LNCaP clone FGC (cell line): Measurements from ENCODE around the gene SLC19A1.

Experiments used
- DNase-seq: peaks from one replicate; pipeline ENCODE4 v3.0.0-alpha.2; 2011; ENCODE audit warnings: low read depth
- H3K4me3 ChIP-seq: 2 replicates; pipeline ENCODE4 v1.5.1; 2011; ENCODE audit warnings: mild to moderate bottlenecking, low read depth, low read length, control low read depth
- TF ChIP-seq, protein P1 (sequence below): IDR thresholded peaks from 2 replicates; pipeline ENCODE4 v1.5.1; 2012; ENCODE audit warnings: mild to moderate bottlenecking; ENCODE audit not compliant: control insufficient read depth, insufficient read depth; ENCODE audit errors: extremely low read depth

The SLC19A1 gene

DNA sequence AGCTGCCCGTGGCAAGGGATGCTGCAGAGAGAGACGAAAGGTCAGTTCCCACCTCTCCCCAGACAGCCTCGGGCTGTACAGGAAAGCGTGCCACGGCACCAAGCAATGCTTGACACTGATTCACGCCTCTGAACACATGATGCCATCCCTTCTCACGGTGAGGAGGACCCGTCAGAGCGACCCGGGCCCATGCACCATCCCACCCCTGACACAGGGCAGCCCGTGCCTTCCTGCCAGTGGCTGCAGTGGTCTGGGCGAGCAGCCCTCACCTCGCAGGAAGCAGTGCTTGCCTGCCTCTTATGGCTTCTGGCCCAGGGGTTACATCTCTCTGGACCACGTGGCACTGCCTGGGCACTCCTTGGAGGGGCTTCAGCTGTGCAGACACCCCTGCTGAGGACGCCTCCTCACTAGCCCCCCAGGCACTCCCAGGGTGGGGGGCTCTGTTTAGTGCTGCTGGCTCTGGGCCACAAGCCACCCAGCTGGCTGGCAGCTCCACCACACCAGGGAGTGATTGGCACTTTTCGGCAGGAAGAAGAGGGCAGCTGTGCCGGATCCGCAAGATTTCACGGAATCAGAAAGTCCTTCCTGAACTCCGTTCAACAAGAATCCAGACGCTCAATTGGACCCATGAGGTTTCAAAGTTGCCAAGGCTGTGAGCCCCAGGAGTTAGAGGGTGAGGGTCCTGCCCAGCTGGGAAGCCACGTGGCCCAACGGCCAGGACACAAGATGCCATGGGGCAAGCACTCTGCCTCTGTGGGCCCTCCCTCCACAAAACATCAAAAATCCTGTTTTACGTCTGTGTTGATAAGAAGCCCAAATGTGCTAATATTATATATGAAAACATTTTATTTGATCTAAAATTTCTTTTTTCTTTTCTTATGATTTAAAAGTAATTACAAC lies 34.8 kb upstream of the SLC19A1 start:
- TF ChIP-seq, protein P1, sequence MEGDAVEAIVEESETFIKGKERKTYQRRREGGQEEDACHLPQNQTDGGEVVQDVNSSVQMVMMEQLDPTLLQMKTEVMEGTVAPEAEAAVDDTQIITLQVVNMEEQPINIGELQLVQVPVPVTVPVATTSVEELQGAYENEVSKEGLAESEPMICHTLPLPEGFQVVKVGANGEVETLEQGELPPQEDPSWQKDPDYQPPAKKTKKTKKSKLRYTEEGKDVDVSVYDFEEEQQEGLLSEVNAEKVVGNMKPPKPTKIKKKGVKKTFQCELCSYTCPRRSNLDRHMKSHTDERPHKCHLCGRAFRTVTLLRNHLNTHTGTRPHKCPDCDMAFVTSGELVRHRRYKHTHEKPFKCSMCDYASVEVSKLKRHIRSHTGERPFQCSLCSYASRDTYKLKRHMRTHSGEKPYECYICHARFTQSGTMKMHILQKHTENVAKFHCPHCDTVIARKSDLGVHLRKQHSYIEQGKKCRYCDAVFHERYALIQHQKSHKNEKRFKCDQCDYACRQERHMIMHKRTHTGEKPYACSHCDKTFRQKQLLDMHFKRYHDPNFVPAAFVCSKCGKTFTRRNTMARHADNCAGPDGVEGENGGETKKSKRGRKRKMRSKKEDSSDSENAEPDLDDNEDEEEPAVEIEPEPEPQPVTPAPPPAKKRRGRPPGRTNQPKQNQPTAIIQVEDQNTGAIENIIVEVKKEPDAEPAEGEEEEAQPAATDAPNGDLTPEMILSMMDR, result no peak
- no peak overlapping the region for H3K4me3 ChIP-seq
- DNase-seq, result no peak

DNA sequence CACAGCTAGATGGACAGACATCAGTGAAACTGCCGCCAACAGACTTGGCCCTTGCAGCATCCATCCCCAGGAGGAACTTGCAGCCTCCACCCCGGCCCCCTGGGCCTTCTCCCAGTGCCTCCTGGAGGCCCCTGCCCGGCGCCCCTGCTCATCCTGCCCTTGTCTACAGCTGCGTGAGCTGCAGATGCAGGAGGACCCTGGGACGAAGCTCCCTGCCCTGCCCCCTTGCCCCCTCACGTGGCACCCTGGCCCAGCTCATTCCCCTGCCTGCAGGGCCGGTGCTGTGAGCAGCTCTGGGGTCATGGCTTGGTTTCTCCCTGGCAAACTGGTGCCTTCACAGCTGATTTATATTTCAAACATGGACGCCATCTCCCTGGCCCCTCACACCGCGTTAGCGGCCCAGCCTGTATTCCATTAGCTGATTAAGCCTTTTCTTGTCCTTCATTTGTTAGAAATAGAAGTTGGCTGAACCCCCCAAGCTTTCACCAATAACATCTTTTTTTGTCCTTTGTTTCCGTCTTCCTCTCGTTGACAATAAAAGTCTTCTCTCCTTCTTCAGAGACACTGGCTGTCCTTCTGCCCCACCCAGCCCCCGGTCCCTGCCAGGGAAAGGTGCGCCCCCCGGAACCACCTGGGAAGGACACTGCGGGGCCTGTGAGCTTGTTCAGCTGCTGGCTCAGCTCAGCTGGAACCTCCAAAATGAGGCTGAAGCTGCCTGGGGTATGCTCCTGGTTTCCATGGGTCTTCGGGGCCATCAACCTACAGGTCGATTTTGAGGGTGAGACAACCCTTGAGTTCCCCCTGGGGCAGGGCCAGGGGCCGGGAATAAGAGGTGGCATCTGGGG lies 34.0 kb upstream of the SLC19A1 start:
- no peak overlapping the region for H3K4me3 ChIP-seq
- no peak for DNase-seq
- TF ChIP-seq, protein P1, result no peak

DNA sequence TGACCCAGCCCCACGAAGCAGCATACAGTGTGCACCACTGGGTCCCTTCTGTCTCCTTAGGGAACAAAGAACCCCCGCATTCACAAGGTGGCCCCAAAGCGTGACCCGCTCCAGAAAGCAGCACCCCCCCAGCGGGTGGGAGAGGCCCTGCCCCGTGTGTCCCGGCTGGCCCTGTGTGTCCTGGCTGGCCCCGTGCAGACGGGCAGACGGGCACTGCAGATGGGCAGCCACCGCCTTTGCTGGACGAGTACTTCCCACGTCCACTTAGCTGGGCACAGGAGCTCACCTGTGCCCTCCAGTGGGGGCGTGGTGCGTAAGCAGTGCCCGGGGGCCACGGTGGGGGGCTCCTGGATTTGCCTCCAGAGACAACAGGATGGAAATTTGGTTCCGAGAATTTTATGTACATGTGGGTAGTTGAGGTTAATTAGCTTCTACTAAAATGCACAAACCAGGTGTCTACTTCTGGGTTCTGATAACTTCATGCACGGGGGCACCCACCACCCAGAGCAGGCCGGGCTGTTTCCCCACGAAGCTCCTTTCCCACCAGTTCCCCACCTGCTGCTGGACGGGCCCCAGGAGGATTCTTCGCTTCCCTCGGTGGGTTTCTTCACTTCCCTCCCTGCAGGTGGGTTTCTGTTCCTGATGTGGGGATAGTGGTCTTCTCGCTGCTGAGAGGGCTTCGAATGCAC lies 33.2 kb upstream of the SLC19A1 start:
- DNase-seq, result no peak
- no peak overlapping the region for H3K4me3 ChIP-seq
- TF ChIP-seq, protein P1, result no peak

DNA sequence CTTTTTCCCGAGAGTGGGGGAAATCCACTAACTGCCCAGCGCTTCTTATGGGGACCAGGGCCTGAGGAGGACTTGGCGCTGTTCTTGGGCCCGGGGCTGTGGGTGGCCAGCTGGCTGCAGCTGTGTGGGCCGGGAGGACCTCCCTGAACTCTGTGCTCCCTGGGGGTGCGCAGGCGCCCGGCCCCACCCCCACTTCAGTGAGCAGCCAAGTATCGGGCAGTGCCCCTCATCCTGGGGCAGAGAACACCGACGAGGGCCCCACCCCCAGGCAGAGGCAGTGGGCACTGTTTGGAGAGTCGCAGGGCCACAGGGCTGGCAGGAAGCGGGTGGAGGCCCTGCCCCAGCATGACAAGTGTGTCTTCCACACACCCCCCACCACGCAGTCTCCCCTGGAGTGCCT lies 32.5 kb upstream of the SLC19A1 start:
- DNase-seq, result no peak
- no peak overlapping the region for H3K4me3 ChIP-seq
- TF ChIP-seq, protein P1, result no peak

DNA sequence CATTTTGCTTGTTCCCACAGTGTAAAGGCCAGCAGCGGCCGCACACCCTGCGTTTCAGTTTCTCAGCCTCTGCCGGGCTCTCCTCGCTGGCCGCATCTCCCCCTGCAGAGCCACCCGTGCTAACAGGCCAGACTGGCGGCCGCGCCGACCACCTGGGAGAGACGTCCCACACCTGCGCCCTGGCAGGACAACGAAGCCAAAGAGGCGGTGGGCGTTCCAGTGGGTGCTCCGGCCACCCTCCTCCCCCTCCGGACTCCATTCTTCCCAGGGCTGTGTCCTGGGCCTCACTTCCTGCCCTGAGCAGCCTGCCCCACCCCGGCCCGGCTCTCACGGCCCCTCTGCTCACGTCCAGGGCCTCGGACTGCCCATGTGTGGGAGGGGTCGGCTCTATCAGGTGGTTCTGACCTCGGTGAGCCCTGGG lies 31.9 kb upstream of the SLC19A1 start:
- TF ChIP-seq, protein P1, result no peak
- H3K4me3 ChIP-seq, result no peak overlapping the region

DNA sequence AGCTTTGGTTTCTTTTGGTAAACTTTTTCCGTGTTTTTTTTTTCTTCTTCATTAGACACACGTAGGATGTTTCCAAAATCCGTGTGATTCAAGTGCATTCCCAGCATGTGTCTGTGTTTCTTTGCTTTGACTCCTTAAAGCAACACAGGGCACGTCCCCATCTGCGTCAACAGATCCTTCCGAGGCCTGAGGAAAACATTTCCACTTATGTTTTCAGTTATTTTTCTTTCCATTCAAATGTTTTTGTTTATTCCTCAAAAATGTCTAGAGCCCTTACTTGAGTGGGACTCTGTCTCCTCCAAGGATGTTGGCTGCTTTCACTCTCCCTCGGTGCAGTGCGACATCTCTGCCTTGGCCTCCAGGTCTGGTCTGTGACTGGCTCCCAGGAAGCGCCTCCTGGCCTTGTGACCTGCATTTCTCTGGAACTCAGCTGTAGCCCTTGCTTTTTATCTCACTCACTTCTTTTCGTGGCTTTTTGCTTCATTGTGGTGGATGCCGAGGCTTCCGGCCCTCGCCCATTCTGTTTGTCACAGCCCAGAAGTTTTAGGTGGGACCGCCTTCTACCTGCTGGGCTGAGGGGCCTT lies 31.3 kb upstream of the SLC19A1 start:
- H3K4me3 ChIP-seq, result no peak overlapping the region
- TF ChIP-seq, protein P1, result no peak
- no peak for DNase-seq

More for the DNA sequence above, 31.9 kb upstream of the SLC19A1 start:
- DNase-seq, result no peak
